HG03469 (cell line): ENCODE measurements around the gene SBK1.
"Not testable (repeated sequence)": the region's sequence is repeated elsewhere in the genome, so short reads cannot be mapped to it uniquely, and the experiment has no call there.

Experiments
- ATAC-seq: cut with Tn5 transposase; IDR thresholded peaks from one replicate; pipeline ENCODE4 v1.9.1; 2021; ENCODE audit warnings: mild to moderate bottlenecking, moderate library complexity, moderate number of reproducible peaks; ENCODE audit not compliant: unreplicated experiment

The SBK1 gene

GRCh38 chr16:28330232-28330631 lies 37.9 kb downstream of the SBK1 start:
- ATAC-seq = not testable (repeated sequence)

GRCh38 chr16:28330981-28331380 lies 38.7 kb downstream of the SBK1 start:
- not testable (repeated sequence) for ATAC-seq

- ATAC-seq = not testable (repeated sequence)
Measured at GRCh38 chr16:28332632-28333031, 40.3 kb downstream of the SBK1 start.

- not testable (repeated sequence) for ATAC-seq
Measured at GRCh38 chr16:28335678-28336077, 43.4 kb downstream of the SBK1 start.

GRCh38 chr16:28336940-28337710 lies 44.8 kb downstream of the SBK1 start:
- ATAC-seq = not testable (repeated sequence)

- not testable (repeated sequence) for ATAC-seq
Measured at GRCh38 chr16:28338230-28338629, 45.9 kb downstream of the SBK1 start.

GRCh38 chr16:28362600-28362999 lies 70.3 kb downstream of the SBK1 start:
- ATAC-seq = not testable (repeated sequence)

GRCh38 chr16:28363408-28363807 lies 71.1 kb downstream of the SBK1 start, which contains the start of gene NPIPB6:
Gene NPIPB6 (minus strand): TSS chr16:28363508. CDS start chr16:28362822, 686 bp downstream.
- not testable (repeated sequence) for ATAC-seq

GRCh38 chr16:28364268-28365173 lies 72.2 kb downstream of the SBK1 start:
- not testable (repeated sequence) for ATAC-seq

- not testable (repeated sequence) for ATAC-seq
Measured at GRCh38 chr16:28367926-28368325, 75.6 kb downstream of the SBK1 start.
